ENCODE data around the gene CDA. TPM values are rescaled to one million over a fixed set of nuclear protein-coding genes. Genes with fewer than 3 reads are reported as not detected.

CDA gene
- total RNA-seq, 1 experiment from 2014 or later: not detected

GRCh38 chr1:20575541-20576336, 13.2 kb upstream of the CDA start:
- peak; percentile 24 for DNase-seq
- H3K36me3 ChIP-seq: no peaks in the 10 kb centered on the region
- peaks cover 3% of the 10 kb centered on the region; the same call in 1 of the 2 replicates for H3K9me3 ChIP-seq
- no peak overlapping the region for H3K4me3 ChIP-seq
- H3K27me3 ChIP-seq: no peaks in the 10 kb centered on the region

- no peak overlapping the region for H3K4me3 ChIP-seq
- H3K36me3 ChIP-seq: no peaks in the 10 kb centered on the region
- DNase-seq: no peak
- H3K27me3 ChIP-seq: no peaks in the 10 kb centered on the region
- H3K9me3 ChIP-seq: no peaks in the 10 kb centered on the region
Measured at GRCh38 chr1:20578062-20578461, 10.8 kb upstream of the CDA start.

GRCh38 chr1:20578721-20579395, 10.0 kb upstream of the CDA start:
- no peaks in the 10 kb centered on the region for H3K9me3 ChIP-seq
- H3K4me3 ChIP-seq: no peak overlapping the region
- peak; percentile 40 for DNase-seq

GRCh38 chr1:20584890-20585289, 4.0 kb upstream of the CDA start:
- Histone ChIP-seq H3K27me3 (no peaks in the 10 kb centered on the region), H3K36me3 (no peaks in the 10 kb centered on the region), H3K4me3 (no peak overlapping the region), H3K9me3 (no peaks in the 10 kb centered on the region)
- no peak for DNase-seq

More at GRCh38 chr1:20578721-20579395, 10.0 kb upstream of the CDA start:
- Histone ChIP-seq H3K36me3 (no peaks in the 10 kb centered on the region), H3K27me3 (no peaks in the 10 kb centered on the region)

GRCh38 chr1:20586953-20587660, 1.8 kb upstream of the CDA start:
- Histone ChIP-seq H3K36me3 (no peaks in the 10 kb centered on the region), H3K9me3 (no peaks in the 10 kb centered on the region), H3K4me3 (no peak overlapping the region), H3K27me3 (no peaks in the 10 kb centered on the region)
- DNase-seq: peak; percentile 77

- Histone ChIP-seq H3K9me3 (no peaks in the 10 kb centered on the region), H3K36me3 (no peaks in the 10 kb centered on the region), H3K27me3 (no peaks in the 10 kb centered on the region), H3K4me3 (no peak overlapping the region)
- peak; percentile 49 for DNase-seq
Measured at GRCh38 chr1:20587661-20588053, 1.2 kb upstream of the CDA start.

GRCh38 chr1:20589331-20590278, 708 bp downstream of the CDA start:
- DNase-seq: peak; percentile 14
- Histone ChIP-seq H3K27me3 (no peaks in the 10 kb centered on the region), H3K9me3 (no peaks in the 10 kb centered on the region), H3K4me3 (no peak overlapping the region), H3K36me3 (no peaks in the 10 kb centered on the region)

- H3K27me3 ChIP-seq: no peaks in the 10 kb centered on the region
- H3K9me3 ChIP-seq: no peaks in the 10 kb centered on the region
- no peak overlapping the region for H3K4me3 ChIP-seq
- DNase-seq: peak; percentile 12
- H3K36me3 ChIP-seq: no peaks in the 10 kb centered on the region
Measured at GRCh38 chr1:20590306-20590777, 1.4 kb downstream of the CDA start.

GRCh38 chr1:20593756-20594155, 4.9 kb downstream of the CDA start:
- no peaks in the 10 kb centered on the region for H3K9me3 ChIP-seq
- H3K27me3 ChIP-seq: no peaks in the 10 kb centered on the region
- H3K36me3 ChIP-seq: no peaks in the 10 kb centered on the region
- no peak for DNase-seq
- no peak overlapping the region for H3K4me3 ChIP-seq

- Histone ChIP-seq H3K36me3 (no peaks in the 10 kb centered on the region), H3K9me3 (no peaks in the 10 kb centered on the region), H3K4me3 (no peak overlapping the region), H3K27me3 (no peaks in the 10 kb centered on the region)
- DNase-seq: no peak
Measured at GRCh38 chr1:20594746-20595145, 5.8 kb downstream of the CDA start.

GRCh38 chr1:20596106-20596505, 7.2 kb downstream of the CDA start:
- DNase-seq: no peak
- no peaks in the 10 kb centered on the region for H3K27me3 ChIP-seq

GRCh38 chr1:20597650-20598049, 8.8 kb downstream of the CDA start:
- Histone ChIP-seq H3K9me3 (no peaks in the 10 kb centered on the region), H3K36me3 (no peaks in the 10 kb centered on the region), H3K27me3 (no peaks in the 10 kb centered on the region), H3K4me3 (no peak overlapping the region)
- DNase-seq: no peak

More at GRCh38 chr1:20596106-20596505, 7.2 kb downstream of the CDA start:
- Histone ChIP-seq H3K4me3 (no peak overlapping the region), H3K9me3 (no peaks in the 10 kb centered on the region), H3K36me3 (no peaks in the 10 kb centered on the region)

GRCh38 chr1:20600156-20600555, 11.3 kb downstream of the CDA start:
- no peak overlapping the region for H3K4me3 ChIP-seq
- H3K9me3 ChIP-seq: no peaks in the 10 kb centered on the region
- no peaks in the 10 kb centered on the region for H3K27me3 ChIP-seq
- DNase-seq: peak; percentile 52
- H3K36me3 ChIP-seq: no peaks in the 10 kb centered on the region

GRCh38 chr1:20601129-20601825, 12.4 kb downstream of the CDA start:
- no peaks in the 10 kb centered on the region for H3K27me3 ChIP-seq
- H3K36me3 ChIP-seq: no peaks in the 10 kb centered on the region
- peak; percentile 37 for DNase-seq
- no peak overlapping the region for H3K4me3 ChIP-seq
- no peaks in the 10 kb centered on the region for H3K9me3 ChIP-seq

- H3K36me3 ChIP-seq: no peaks in the 10 kb centered on the region
- no peak overlapping the region for H3K4me3 ChIP-seq
- no peaks in the 10 kb centered on the region for H3K9me3 ChIP-seq
- H3K27me3 ChIP-seq: no peaks in the 10 kb centered on the region
- DNase-seq: peak; percentile 87
Measured at GRCh38 chr1:20602851-20603450, 14.1 kb downstream of the CDA start.
